Gastroesophageal sphincter (tissue), 4 donors: ENCODE data around the gene NUP205. TPM values are rescaled to one million over a fixed set of nuclear protein-coding genes. Genes with fewer than 3 reads are reported as not detected.

ENCODE experiments used
- ATAC-seq: fragments of 150-250 bp; one replicate; pipeline ENCODE4 v1.9.1; 2016; ENCODE audit warnings: mild to moderate bottlenecking, moderate library complexity
- H3K27ac ChIP-seq, 4 donors: fragments of 200-600 bp; sonication (generic) in 3 of 4; 1 replicate in 3 of 4; 2 replicates in 1 of 4; pipeline ENCODE4 v1.5.1; 2016 to 2019
- H3K27me3 ChIP-seq: fragments of 200-600 bp; sonication (generic); one replicate; pipeline ENCODE4 v1.5.1; 2019
- H3K36me3 ChIP-seq, 2 donors: fragments of 200-600 bp; sonication (generic); one replicate each; pipeline ENCODE4 v1.5.1; 2019; ENCODE audit warnings: control low read depth in 1 of 2
- H3K4me1 ChIP-seq, 3 donors: fragments of 200-600 bp; sonication (generic); 1 replicate in 2 of 3; 2 replicates in 1 of 3; pipeline ENCODE4 v1.5.1; 2016 to 2019; ENCODE audit warnings: control low read depth in 2 of 3
- H3K4me3 ChIP-seq, 2 donors: fragments of 200-600 bp; sonication (generic); one replicate each; pipeline ENCODE4 v1.5.1; 2019; ENCODE audit warnings: mild to moderate bottlenecking in 1 of 2, moderate library complexity in 1 of 2
- H3K9me3 ChIP-seq, 3 donors: fragments of 200-600 bp; sonication (generic); one replicate each; pipeline ENCODE4 v1.5.1; 2017 to 2019; ENCODE audit warnings: control low read depth in 2 of 3
- EP300 ChIP-seq: sonication (generic); formaldehyde crosslinking; IDR thresholded peaks from one replicate; pipeline ENCODE4 v1.6.1; 2017; ENCODE audit warnings: antibody characterized with exemption, mild to moderate bottlenecking
- POLR2A ChIP-seq, 2 donors: fragments of 450-650 bp; IDR thresholded peaks; one replicate each; pipeline ENCODE4 v1.6.1; 2017; ENCODE audit warnings: antibody characterized with exemption in 2 of 2, mild to moderate bottlenecking in 2 of 2, moderate library complexity in 1 of 2
- POLR2AphosphoS5 ChIP-seq: sonication (generic); formaldehyde crosslinking; IDR thresholded peaks from one replicate; pipeline ENCODE4 v1.6.1; 2017; ENCODE audit warnings: antibody characterized with exemption
- WGBS, 2 donors: methylation state at CpG; one replicate each; pipeline ENCODE4 v1.1.5; 2018; ENCODE audit warnings: low coverage in 1 of 2; 5-methylcytosine and 5-hydroxymethylcytosine counted together
- total RNA-seq, 4 donors: library from RNA; depleted of rRNA; stranded (reverse); fragments of >200 nt; gene quantifications; one replicate each; pipeline ENCODE4 v1.1.0, GENCODE V29; 2016
- TF ChIP-seq, protein P1 (sequence below), 4 experiments: fragments of 200-600 bp in 2 of 4; fragments of 450-650 bp in 2 of 4; sonication (generic) in 1 of 4; IDR thresholded peaks; one replicate each; pipeline ENCODE4 v1.5.1; 2017 to 2019; ENCODE audit warnings: antibody characterized with exemption in 4 of 4, mild to moderate bottlenecking in 2 of 4, moderate library complexity in 2 of 4

Gene NUP205
- total RNA-seq, 4 donors from 2014 or later, result 28.4 to 38.8 (median 32.4) TPM

DNA sequence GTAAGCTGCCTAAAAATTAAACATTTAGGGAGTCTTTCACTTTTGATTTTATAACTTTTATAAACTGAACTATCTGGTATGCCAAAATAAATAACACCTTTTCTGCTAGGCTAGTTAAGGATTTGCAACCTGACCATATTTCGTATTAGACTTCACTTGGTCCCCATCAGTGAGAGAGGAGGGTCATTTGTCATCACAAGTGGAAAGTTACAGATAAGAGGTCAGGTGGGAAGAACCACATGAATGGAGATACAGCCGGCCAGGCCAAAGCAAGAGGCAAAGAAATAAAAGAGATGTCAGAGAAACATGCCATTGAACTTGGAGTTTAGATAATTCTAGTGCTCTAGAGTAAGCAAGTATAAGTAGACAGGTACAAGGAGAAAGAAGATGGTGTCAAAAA lies 60.1 kb downstream of the NUP205 start:
- H3K36me3 ChIP-seq, result peaks cover 8 to 67% of the 10 kb centered on the region in 2 donors
- 58 to 60% methylated on average over 2 of the region's 2 CpGs for WGBS, 2 donors
- H3K4me3 ChIP-seq, result no peak overlapping the region

DNA sequence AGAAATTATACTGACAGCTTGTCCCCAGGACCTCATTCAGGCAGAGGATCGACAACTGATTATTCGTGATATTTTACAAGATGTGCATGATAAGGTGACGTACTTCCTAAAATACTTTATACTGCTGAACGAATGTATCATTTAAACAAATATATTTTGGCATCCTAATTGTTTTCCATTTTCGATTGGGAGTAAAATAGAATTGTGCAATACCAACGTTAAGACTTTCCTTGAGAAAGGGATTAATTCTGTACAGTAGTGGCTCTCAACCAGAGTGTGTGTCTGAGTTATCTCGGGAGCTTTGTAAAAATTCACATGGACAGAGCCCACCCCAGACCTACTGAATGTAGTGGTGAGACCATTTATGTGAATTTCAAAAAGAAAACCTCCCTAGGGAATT lies 60.8 kb downstream of the NUP205 start:
- H3K9me3 ChIP-seq, result no peaks in the 10 kb centered on the region
- H3K27ac ChIP-seq, result no peak overlapping the region
- ATAC-seq, result no peak
- peaks cover 8 to 69% of the 10 kb centered on the region in 2 donors for H3K36me3 ChIP-seq
- no peak overlapping the region for H3K4me3 ChIP-seq
- TF ChIP-seq, protein P1, sequence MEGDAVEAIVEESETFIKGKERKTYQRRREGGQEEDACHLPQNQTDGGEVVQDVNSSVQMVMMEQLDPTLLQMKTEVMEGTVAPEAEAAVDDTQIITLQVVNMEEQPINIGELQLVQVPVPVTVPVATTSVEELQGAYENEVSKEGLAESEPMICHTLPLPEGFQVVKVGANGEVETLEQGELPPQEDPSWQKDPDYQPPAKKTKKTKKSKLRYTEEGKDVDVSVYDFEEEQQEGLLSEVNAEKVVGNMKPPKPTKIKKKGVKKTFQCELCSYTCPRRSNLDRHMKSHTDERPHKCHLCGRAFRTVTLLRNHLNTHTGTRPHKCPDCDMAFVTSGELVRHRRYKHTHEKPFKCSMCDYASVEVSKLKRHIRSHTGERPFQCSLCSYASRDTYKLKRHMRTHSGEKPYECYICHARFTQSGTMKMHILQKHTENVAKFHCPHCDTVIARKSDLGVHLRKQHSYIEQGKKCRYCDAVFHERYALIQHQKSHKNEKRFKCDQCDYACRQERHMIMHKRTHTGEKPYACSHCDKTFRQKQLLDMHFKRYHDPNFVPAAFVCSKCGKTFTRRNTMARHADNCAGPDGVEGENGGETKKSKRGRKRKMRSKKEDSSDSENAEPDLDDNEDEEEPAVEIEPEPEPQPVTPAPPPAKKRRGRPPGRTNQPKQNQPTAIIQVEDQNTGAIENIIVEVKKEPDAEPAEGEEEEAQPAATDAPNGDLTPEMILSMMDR (IDR thresholded peaks at IDR 0.05), result no peak
- TF ChIP-seq POLR2A (IDR thresholded peaks at IDR 0.05) (no peak), POLR2AphosphoS5 (no peak), EP300 (no peak)
- WGBS, 2 donors, result 74 to 85% methylated on average over 7 of the region's 7 CpGs
- peaks cover 0 to 5% (median 0%) of the 10 kb centered on the region in 3 donors for H3K4me1 ChIP-seq
- no peaks in the 10 kb centered on the region for H3K27me3 ChIP-seq

More for the DNA sequence above, 60.1 kb downstream of the NUP205 start:
- Histone ChIP-seq H3K27ac (no peak overlapping the region), H3K9me3 (no peaks in the 10 kb centered on the region), H3K27me3 (no peaks in the 10 kb centered on the region), H3K4me1 (peaks cover 0 to 5% (median 0%) of the 10 kb centered on the region in 3 donors)
- no peak for ATAC-seq
- TF ChIP-seq EP300 (no peak), POLR2AphosphoS5 (no peak), POLR2A (IDR thresholded peaks at IDR 0.05) (no peak)
- TF ChIP-seq, protein P1 (IDR thresholded peaks at IDR 0.05), result no peak

DNA sequence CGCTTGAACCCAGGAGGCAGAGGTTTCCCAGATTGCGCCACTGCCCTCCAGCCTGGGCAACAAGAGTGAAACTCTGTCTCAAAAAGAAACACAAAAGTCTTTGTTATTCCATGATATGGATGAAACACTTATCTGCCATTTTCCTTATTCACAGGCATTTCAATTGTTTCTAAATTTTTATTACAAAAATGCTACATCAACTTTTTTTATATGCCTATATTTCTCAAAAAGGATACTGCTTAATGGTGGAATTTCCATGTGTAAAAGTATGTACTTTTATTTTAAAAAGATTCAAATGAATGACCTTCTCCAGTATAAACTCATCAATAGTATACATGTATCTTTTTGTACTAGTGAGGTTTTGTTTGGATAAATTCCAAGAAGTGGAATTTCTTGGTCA lies 62.7 kb downstream of the NUP205 start:
- H3K36me3 ChIP-seq, result peaks cover 10 to 85% of the 10 kb centered on the region in 2 donors
- peaks cover 0 to 5% (median 0%) of the 10 kb centered on the region in 3 donors for H3K4me1 ChIP-seq
- H3K4me3 ChIP-seq, result no peak overlapping the region
- no peaks in the 10 kb centered on the region for H3K9me3 ChIP-seq
- peak overlapping the region in 2 of 4 donors; percentile 9 to 34 for H3K27ac ChIP-seq
- 92 to 100% methylated on average over 2 of the region's 2 CpGs for WGBS, 2 donors
- TF ChIP-seq POLR2A (IDR thresholded peaks at IDR 0.05) (no peak), EP300 (no peak), POLR2AphosphoS5 (no peak)
- TF ChIP-seq, protein P1 (IDR thresholded peaks at IDR 0.05), result no peak
- no peak for ATAC-seq
- no peaks in the 10 kb centered on the region for H3K27me3 ChIP-seq

DNA sequence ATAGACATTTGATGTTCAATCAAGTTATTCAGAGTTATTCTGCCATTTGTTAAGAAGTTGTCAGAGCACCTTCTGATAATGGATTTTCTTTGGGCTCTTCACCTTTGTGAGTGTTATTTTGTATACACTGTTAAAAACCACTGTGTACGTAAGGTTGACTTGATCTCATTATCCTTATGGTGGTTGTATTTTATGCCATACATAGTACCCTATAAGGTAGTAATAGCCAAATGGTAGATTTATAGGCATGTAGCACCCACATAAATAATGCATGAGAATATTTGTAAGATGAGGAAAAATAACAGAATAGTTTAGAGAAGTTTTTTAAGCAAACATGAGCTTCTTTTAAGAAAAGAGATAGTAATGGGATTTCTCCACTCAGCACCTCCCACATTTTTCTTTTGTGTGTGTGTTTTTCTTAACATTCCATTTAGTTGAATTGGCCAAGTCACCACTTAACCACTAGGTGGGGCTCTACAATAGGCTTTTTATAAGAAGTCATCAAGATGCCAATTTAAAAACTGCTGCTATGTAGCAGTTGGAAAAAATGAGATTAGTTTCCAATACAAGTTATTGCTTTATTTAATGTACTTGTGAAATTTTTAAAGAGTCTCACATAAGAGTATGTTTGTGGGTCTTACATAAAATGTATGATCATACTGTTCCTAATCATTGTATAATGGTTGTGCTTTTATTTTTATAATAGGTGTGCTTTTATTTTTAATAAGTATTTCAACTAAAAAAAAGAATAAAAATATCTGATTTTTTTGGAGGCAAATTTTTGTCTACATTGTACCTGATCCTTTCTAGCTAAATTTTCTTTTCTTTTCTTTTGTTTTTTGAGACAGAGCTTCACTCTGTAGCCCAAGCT lies 63.5 kb downstream of the NUP205 start:
- peaks cover 10 to 87% of the 10 kb centered on the region in 2 donors for H3K36me3 ChIP-seq
- no peaks in the 10 kb centered on the region for H3K27me3 ChIP-seq
- H3K4me3 ChIP-seq, result no peak overlapping the region
- H3K27ac ChIP-seq, result peak overlapping the region in 1 of 4 donors; percentile 35
- peaks cover 0 to 5% (median 0%) of the 10 kb centered on the region in 3 donors for H3K4me1 ChIP-seq
- 43 to 50% methylated on average over 1 of the region's 1 CpG for WGBS, 2 donors
- H3K9me3 ChIP-seq, result no peaks in the 10 kb centered on the region
- TF ChIP-seq EP300 (no peak), POLR2A (IDR thresholded peaks at IDR 0.05) (no peak)
- TF ChIP-seq, protein P1 (IDR thresholded peaks at IDR 0.05), result peak; percentile 71 to 80 (median 76)
- peak; percentile 67 for ATAC-seq
